GM12872 (cell line): Measurements from ENCODE around the gene FHIT.
A peak's percentile ranks its signal among the peaks of the same experiment; 100 is the strongest.

ENCODE experiments used
- CTCF ChIP-seq: IDR thresholded peaks from 3 replicates; pipeline ENCODE4 v1.5.1; 2011; ENCODE audit warnings: low read depth, mild to moderate bottlenecking, low read length, moderate library complexity; ENCODE audit not compliant: insufficient read depth

FHIT gene

GRCh38 chr3:61182662-61183061 is 68.6 kb downstream of the FHIT start:
- TF ChIP-seq CTCF, result no peak

GRCh38 chr3:61181874-61182273 is 69.4 kb downstream of the FHIT start:
- no peak for TF ChIP-seq CTCF

- TF ChIP-seq CTCF, result no peak
These were observed 71.0 kb downstream of the FHIT start for GRCh38 chr3:61180206-61180605.

GRCh38 chr3:61178167-61178566 is 73.1 kb downstream of the FHIT start:
- TF ChIP-seq CTCF, result no peak

- no peak for TF ChIP-seq CTCF
These were observed 73.8 kb downstream of the FHIT start for GRCh38 chr3:61177450-61177849.

- no peak for TF ChIP-seq CTCF
These were observed 77.6 kb downstream of the FHIT start for GRCh38 chr3:61173676-61174075.

- TF ChIP-seq CTCF, result peak; percentile 53; the same call in 2 of the 3 replicates
These were observed 78.6 kb downstream of the FHIT start for GRCh38 chr3:61172684-61173083.

- TF ChIP-seq CTCF, result no peak
These were observed 79.0 kb downstream of the FHIT start for GRCh38 chr3:61172203-61172602.
